Activated CD4-positive, alpha-beta T cell treated with anti-CD3 and anti-CD28 coated beads, Interleukin-2, Interleukin-4, amounts not matched to agents 100 ng/mL and 50 ng/mL, durations not matched to agents 16 hours and 8 hours (primary cell): Measurements from ENCODE around the gene C1orf53.
"Not testable (repeated sequence)": the region's sequence is repeated elsewhere in the genome, so short reads cannot be mapped to it uniquely, and the experiment has no call there.

Experiments used
- DNase-seq: peaks from one replicate; pipeline ENCODE4 v3.0.0-alpha.2; 2020; ENCODE audit warnings: low spot score

C1orf53 gene

DNA sequence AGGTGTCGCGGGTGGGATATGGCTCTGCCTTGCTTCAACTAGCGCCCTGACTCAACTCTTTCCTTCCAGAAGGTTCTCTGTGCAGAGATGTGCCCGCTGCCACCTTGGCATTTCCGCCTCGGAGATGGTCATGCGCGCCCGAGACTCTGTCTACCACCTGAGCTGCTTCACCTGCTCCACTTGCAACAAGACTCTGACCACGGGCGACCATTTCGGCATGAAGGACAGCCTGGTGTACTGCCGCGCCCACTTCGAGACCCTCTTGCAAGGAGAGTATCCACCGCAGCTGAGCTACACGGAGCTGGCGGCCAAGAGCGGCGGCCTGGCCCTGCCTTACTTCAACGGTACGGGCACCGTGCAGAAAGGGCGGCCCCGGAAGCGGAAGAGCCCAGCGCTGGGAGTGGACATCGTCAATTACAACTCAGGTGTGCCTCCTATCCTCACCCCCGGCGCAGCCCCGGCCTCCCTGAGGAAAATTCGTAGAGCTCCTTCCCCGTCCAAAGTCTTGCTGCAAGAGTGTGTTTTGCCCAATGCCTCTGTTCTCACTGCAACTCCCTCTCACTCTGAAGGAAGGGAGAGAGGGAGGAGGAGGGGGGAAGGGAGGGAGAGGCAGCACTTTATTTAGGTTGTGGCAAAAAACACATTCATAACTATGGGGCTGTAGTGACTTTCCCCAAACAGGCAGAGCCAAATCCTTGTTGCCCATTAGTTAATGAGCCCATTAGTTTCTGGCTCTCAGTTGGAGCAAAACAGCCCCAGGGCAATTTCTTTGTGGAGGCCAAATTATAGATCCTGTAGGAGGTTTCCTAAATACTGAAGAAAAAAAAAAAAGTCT is 19.0 kb downstream of the C1orf53 start:
- no peak for DNase-seq

DNA sequence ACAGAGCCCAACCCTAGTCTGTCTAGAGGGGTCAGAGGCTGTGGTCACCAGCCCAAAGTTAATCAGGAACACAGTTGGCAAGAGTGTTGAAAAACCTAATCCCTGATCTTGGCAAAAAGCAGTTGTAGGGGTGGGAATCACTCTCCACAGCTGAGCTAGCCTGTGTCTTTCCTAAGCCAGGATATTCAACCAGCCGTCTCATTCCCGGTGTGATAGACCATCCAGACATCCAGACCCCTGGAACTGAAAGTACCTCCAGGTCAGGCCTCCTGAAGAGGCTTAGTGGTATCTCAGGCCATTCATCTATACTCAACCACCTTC is 19.6 kb downstream of the C1orf53 start:
- no peak for DNase-seq

DNA sequence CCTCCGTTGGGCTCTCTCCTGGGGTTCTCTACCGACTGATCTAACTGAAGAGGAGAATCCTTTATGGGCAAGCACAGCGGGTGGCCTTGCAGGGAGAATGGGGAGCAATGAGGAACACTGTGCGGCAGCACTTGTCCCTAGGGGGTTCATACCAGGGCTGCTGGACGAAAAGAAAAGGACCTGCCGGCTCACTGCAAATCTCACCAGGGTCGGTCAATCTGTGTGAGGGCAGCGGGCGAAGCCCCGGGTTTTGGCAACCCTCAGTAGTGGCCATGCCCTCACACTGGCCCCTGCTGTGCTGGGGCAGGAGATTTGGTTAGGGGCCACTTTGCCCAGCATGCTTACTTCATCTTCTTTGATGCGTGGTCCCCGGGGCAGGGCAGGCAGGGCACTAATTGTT is 20.6 kb downstream of the C1orf53 start:
- no peak for DNase-seq

- DNase-seq = peak; percentile 54
Observed at GRCh38 chr1:197924516-197925123, 22.2 kb downstream of the C1orf53 start.

- DNase-seq = no peak
Observed at GRCh38 chr1:197927908-197928665, 25.7 kb downstream of the C1orf53 start.

DNA sequence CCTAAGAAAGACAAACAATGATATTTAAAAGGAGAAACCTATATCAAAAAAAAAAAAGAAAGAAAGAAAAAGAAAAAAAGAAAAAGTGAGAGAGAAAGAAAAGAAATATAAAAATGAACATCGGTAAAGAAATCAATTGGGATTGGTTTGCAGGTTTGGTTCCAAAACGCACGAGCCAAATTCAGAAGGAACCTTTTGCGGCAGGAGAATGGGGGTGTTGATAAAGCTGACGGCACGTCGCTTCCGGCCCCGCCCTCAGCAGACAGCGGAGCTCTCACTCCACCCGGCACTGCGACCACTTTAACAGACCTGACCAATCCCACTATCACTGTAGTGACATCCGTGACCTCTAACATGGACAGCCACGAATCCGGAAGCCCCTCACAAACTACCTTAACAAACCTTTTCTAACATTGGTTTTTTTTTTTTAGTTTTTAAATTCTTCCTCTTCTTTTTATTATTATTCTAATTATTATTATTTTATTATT is 26.5 kb downstream of the C1orf53 start:
- DNase-seq = no peak

DNA sequence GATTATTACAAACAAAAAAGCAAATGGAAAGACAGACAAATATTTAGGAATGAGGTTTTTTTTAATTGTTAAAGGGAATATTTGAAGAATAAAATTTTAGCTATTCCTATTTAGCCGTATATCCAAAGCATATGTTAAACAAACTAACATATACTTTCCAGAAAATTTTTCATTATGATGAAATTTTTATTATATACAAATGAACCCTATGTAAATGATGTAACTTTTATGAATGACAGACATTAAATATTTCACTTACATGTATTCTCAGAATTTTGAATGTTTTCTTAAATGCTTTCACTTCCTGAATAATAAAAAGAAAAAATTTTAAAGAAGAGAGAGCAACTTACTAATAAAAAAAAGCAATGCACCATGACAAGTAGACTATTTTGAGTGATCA is 30.6 kb downstream of the C1orf53 start:
- no peak for DNase-seq

- no peak for DNase-seq
Observed at GRCh38 chr1:197933647-197934046, 31.2 kb downstream of the C1orf53 start.

DNA sequence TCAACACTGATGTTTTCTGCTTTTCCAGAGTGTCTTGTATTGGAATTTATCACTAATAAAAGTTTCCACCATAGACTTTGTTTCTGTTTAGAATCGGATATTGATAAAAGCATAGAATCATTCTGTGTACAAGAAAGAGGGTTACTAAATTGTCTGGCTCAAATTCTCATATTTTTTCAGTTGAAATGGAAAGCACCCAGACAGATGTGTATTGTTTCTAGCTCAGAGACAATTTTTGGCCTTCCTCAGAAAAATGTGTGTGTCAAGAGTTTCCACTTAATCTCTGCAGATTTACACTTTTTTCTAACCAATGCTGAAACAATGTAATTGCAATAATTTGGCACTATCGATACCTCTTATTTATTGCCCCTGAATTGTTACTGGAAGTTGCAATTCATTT is 35.0 kb downstream of the C1orf53 start:
- DNase-seq = no peak

DNA sequence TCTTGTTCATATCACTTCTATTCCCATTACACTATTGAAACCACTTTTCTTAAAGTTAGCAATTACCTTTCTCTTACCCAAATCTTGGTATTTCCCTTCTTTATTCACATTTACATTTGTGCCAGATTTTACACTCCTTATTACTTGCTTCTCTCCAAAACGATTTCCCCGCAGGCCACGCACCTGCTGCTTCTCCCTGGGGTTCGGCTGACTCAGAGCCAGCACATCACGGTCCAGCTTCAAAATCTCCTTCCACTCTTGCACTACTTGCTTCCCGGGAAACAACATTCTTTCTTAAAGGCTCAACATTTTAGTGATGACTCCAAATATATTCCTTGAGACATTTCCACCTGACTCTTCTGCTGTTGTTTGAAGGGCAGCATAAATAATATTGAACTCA is 35.5 kb downstream of the C1orf53 start:
- no peak for DNase-seq

DNA sequence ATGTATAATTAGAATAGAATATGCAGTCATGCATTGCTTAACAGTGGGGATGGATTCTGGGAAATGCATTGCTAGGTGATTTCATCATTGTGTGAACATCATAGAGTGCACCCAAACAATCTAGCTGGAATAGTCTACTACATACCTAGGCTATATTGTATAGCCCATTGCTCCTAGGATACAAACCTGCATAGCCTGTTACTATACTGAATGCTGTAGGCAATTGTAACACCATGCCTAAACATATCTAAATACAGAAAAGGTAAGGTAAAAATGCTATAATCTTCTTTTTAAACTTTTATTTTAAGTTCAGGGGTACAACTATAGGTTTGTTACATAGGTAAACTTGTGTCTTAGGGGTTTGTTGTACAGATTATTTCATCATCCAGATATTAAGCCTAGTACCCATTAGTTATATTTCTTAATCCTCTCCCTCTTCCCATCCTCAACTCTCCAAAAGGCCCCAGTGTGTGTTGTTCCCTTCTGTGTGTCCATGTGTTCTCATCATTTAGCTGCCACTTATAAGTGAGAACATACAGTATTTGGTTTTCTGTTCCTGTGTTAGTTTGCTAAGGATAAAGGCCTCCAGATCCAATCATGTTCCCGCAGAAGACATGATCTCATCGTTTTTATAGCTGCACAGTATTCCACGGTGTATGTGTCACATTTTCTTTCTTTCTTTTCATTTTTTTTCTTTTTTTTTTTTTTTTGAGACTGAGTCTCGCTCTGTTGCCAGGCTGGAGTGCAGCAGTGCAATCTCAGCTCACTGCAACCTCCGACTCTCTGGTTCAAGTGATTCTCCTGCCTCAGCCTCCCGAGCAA is 36.9 kb downstream of the C1orf53 start:
- not testable (repeated sequence) for DNase-seq

DNA sequence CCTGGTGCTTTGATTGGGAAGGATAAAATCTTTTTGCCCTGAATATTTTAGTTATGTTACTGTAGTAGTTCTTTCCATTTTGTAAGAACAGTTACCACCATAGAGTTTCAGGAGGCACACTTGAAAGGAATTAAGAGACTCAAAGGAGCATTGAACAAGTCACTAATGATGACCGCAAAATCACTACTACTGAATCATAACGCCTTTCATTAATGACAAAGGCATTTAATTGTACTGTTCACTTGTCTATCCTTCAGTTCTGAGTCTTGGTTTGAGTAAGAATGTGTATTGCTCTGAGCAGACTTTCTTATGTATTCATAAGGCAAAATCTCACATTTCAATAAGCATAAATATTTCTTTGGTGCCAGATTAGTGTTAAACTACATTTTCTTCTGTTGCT is 39.6 kb downstream of the C1orf53 start:
- DNase-seq = no peak

GRCh38 chr1:197944485-197944884 is 42.1 kb downstream of the C1orf53 start:
- DNase-seq = no peak

- DNase-seq = no peak
Observed at GRCh38 chr1:197948926-197949899, 46.8 kb downstream of the C1orf53 start.

- no peak for DNase-seq
Observed at GRCh38 chr1:197951089-197951488, 48.7 kb downstream of the C1orf53 start.

GRCh38 chr1:197951617-197952175 is 49.3 kb downstream of the C1orf53 start:
- no peak for DNase-seq

DNA sequence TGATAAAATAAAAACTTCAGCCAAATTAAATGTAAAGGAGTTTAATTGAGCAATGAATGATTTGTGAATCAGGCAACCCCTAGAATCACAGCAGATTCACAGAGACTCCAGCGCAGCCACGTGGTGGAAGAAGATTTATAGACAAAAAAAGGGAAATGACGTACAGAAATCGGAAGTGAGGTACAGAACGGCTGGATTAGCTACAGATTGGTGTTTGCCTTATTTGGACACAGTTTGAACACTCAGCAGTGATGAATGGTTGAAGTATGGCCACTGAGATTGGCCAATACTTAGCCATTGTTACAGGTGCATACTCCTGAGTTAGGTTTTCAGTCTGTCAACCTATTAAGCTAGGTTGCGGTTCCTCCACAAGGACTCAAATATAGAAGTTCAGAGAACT is 51.0 kb downstream of the C1orf53 start:
- not testable (repeated sequence) for DNase-seq

- no peak for DNase-seq
Observed at GRCh38 chr1:197954718-197955418, 52.4 kb downstream of the C1orf53 start.

GRCh38 chr1:197955486-197956394 is 53.3 kb downstream of the C1orf53 start:
- no peak for DNase-seq
